Smooth muscle cell (in vitro differentiated cells): ENCODE results near the gene PPRC1. TPM values are rescaled to one million over a fixed set of nuclear protein-coding genes. Genes with fewer than 3 reads are reported as not detected.
A peak's percentile ranks its signal among the peaks of the same experiment; 100 is the strongest.

Source experiments
- DNase-seq: peaks from one replicate; lab custom pipeline; 2025; ENCODE audit not compliant: unreplicated experiment; lab: John Stamatoyannopoulos, UW
- H2AFZ ChIP-seq: fragments of 200-600 bp; sonication (generic); 2 replicates; pipeline ENCODE4 v1.6.0; 2016; ENCODE audit warnings: antibody characterized with exemption, low read depth, mild to moderate bottlenecking
- H3F3A ChIP-seq: fragments of 200-600 bp; sonication (generic); 2 replicates; pipeline ENCODE4 v1.6.0; 2017; ENCODE audit warnings: antibody characterized with exemption, low read depth
- H3K27ac ChIP-seq: fragments of 200-600 bp; sonication (generic); 2 replicates; pipeline ENCODE4 v1.5.1; 2016; ENCODE audit warnings: low read depth, mild to moderate bottlenecking
- H3K27me3 ChIP-seq: fragments of 200-600 bp; sonication (generic); 2 replicates; pipeline ENCODE4 v1.6.1; 2016; ENCODE audit warnings: low read depth, mild to moderate bottlenecking
- H3K36me3 ChIP-seq: fragments of 200-600 bp; sonication (generic); 2 replicates; pipeline ENCODE4 v1.5.1; 2016; ENCODE audit warnings: low read depth
- H3K4me1 ChIP-seq: fragments of 200-600 bp; sonication (generic); 2 replicates; pipeline ENCODE4 v1.5.1; 2016; ENCODE audit warnings: low read depth
- H3K4me2 ChIP-seq: fragments of 200-600 bp; sonication (generic); 2 replicates; pipeline ENCODE4 v1.6.0; 2016; ENCODE audit warnings: mild to moderate bottlenecking
- H3K4me3 ChIP-seq: fragments of 200-600 bp; sonication (generic); 2 replicates; pipeline ENCODE4 v1.5.1; 2016; ENCODE audit warnings: mild to moderate bottlenecking
- H3K79me2 ChIP-seq: fragments of 200-600 bp; sonication (generic); 2 replicates; pipeline ENCODE4 v1.6.0; 2016; ENCODE audit warnings: low read depth, mild to moderate bottlenecking
- H3K9ac ChIP-seq: fragments of 200-600 bp; sonication (generic); 2 replicates; pipeline ENCODE4 v1.6.0; 2016; ENCODE audit warnings: low read depth
- H3K9me3 ChIP-seq: fragments of 200-600 bp; sonication (generic); replicated peaks from 2 replicates; pipeline ENCODE4 v1.5.1; 2016; ENCODE audit warnings: low read depth
- H4K20me1 ChIP-seq: fragments of 200-600 bp; sonication (generic); 2 replicates; pipeline ENCODE4 v1.6.0; 2016; ENCODE audit warnings: low read depth
- WGBS: methylation state at CpG from one replicate; pipeline ENCODE4 v1.1.7; 2016; ENCODE audit warnings: low lambda C conversion rate; 5-methylcytosine and 5-hydroxymethylcytosine counted together
- polyA plus RNA-seq: library from polyadenylated mRNA; unstranded; fragments of >200 nt; fragmentation: Nextera tagmentation; extraction: Ambion mirVana; gene quantifications from 2 replicates; pipeline ENCODE4 v1.2.1, GENCODE V29; 2016
- total RNA-seq: library from RNA; depleted of rRNA; stranded (reverse); fragments of >200 nt; gene quantifications from 2 replicates; pipeline ENCODE4 v1.2.3, GENCODE V29; 2014
- TF ChIP-seq, protein P1 (sequence below): fragments of 200-600 bp; sonication (generic); IDR thresholded peaks from 2 replicates; pipeline ENCODE4 v1.5.1; 2017; ENCODE audit warnings: borderline replicate concordance, mild to moderate bottlenecking, antibody characterized with exemption; ENCODE audit not compliant: insufficient read depth, poor library complexity, severe bottlenecking

Gene PPRC1
- total and polyA plus RNA-seq, 2 experiments from 2014 or later: 36.0 to 38.1 TPM

DNA sequence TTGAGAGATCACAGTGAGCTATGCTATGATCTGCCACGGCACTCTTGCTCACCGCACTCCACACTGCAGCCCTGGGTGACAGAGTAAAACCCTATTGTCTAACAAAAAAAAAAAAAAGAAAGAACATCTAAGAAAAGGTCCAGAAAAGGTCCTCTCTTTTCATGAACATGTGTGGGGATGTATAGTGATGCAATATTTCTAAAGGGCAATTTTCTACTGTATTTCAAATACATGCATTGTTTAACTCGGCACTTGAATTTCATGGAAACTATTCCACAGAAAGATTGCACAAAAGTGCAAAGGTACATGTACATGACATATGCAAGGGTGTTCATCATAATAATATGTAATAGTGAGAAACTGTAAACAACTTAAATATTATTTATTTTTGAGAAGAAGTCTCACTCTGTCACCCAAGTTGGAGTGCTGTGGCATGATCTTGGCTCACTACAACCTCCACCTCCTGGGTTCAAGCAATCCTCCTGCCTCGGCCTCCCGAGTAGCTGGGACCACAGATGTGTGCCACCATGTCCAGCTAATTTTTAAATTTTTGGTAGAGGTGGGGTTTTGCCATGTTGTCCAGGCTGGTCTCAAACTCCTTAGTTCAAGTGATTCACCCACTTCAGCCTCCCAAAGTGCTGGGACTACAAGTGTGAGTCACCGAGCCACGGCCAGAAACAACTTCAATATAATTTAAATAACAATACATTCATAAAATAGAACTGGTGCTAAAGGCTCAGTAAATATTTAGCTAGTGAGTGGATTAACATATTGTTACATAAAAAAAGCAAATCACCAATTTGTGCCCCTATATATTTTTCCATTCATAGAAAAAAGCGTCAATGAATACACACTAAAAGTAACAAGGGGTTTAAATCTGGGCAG lies 1.3 kb upstream of the PPRC1 start:
- WGBS: 81% methylated on average over 8 of the region's 8 CpGs
- H3K4me1 ChIP-seq: peaks cover 24% of the 10 kb centered on the region
- H3K4me2 ChIP-seq: peak overlapping the region; percentile 82
- no peak for DNase-seq
- peaks cover 30% of the 10 kb centered on the region for H4K20me1 ChIP-seq
- no peaks in the 10 kb centered on the region for H3K9me3 ChIP-seq
- peaks cover 33% of the 10 kb centered on the region for H3K79me2 ChIP-seq
- no peak overlapping the region for H3K9ac ChIP-seq
- no peaks in the 10 kb centered on the region for H3K36me3 ChIP-seq
- TF ChIP-seq, protein P1, sequence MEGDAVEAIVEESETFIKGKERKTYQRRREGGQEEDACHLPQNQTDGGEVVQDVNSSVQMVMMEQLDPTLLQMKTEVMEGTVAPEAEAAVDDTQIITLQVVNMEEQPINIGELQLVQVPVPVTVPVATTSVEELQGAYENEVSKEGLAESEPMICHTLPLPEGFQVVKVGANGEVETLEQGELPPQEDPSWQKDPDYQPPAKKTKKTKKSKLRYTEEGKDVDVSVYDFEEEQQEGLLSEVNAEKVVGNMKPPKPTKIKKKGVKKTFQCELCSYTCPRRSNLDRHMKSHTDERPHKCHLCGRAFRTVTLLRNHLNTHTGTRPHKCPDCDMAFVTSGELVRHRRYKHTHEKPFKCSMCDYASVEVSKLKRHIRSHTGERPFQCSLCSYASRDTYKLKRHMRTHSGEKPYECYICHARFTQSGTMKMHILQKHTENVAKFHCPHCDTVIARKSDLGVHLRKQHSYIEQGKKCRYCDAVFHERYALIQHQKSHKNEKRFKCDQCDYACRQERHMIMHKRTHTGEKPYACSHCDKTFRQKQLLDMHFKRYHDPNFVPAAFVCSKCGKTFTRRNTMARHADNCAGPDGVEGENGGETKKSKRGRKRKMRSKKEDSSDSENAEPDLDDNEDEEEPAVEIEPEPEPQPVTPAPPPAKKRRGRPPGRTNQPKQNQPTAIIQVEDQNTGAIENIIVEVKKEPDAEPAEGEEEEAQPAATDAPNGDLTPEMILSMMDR: no peak
- peak overlapping the region; percentile 70 for H2AFZ ChIP-seq
- no peaks in the 10 kb centered on the region for H3K27me3 ChIP-seq
- peaks cover 13% of the 10 kb centered on the region for H3F3A ChIP-seq
- H3K4me3 ChIP-seq: no peak overlapping the region
- H3K27ac ChIP-seq: peak overlapping the region; percentile 59

DNA sequence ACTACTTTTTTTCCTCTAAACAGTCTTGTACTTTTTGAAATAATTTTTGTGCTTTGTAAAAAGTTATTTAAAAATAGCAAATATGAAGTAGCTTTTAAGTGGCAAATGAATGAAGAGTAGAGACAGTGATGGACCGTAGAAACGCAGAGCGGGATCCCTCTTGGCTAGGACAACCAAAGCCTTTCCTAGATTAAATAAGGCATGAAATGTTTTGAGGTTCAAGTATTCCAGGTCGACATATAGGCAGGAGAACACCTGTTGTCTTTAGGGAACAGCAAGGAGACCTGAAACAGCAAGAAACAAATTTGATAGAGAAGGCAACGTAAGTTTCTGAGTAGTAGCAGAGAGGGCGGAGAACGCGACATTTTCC lies 662 bp upstream of the PPRC1 start:
- H3K36me3 ChIP-seq: no peaks in the 10 kb centered on the region
- H3K9ac ChIP-seq: no peak overlapping the region
- DNase-seq: no peak
- H3K79me2 ChIP-seq: peaks cover 39% of the 10 kb centered on the region
- peaks cover 28% of the 10 kb centered on the region for H3K4me1 ChIP-seq
- 29% methylated on average over 8 of the region's 8 CpGs for WGBS
- TF ChIP-seq, protein P1: no peak
- peak overlapping the region; percentile 59 for H3K27ac ChIP-seq
- peak overlapping the region; percentile 86 for H3K4me3 ChIP-seq
- no peaks in the 10 kb centered on the region for H3K27me3 ChIP-seq
- peaks cover 36% of the 10 kb centered on the region for H4K20me1 ChIP-seq
- H2AFZ ChIP-seq: peak overlapping the region; percentile 70
- H3K4me2 ChIP-seq: peak overlapping the region; percentile 82
- no peaks in the 10 kb centered on the region for H3K9me3 ChIP-seq
- peaks cover 13% of the 10 kb centered on the region for H3F3A ChIP-seq

DNA sequence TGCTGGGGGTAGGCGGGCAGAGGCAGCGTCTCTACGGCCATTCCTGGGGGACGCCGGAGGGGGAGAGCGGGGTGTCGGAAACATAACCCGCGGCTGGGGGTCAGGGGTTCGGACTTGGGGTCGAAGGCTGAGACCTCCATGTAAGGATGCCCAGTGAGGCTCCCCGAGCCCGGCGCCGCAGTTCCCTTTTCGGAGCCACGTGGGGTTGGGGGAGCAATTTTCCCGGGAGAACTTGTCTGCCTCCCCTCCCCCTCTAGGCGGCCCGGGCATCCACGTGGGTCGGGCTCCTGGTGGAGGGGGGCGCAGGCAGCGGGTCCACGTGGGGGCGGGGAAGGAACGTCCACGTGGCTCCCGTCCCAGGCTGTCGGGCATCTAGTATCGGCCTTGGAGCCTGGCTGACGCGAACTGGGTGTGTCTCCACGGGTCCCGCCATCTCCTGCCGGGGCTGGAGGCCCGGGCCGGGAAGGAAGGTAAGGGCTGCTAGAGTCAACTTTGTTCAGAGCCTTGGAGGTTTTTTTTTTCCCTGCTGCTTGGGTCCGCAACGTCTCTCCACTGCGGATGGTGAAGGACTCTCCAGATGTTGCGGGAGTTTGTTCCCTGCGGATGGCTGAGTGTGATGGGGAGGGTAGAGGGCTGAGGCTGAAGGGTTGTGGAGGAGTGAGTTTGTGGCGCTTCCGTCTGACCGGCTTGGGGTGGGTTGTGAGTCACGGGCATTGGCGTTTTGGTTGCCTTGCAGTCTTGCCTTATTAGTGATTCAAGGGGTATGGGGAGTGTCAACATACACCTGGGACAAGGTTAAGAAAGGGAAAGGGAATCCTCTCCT lies 744 bp downstream of the PPRC1 start:
- H3F3A ChIP-seq: peaks cover 8% of the 10 kb centered on the region
- under 1% methylated on average over 42 of the region's 48 CpGs for WGBS
- peaks cover 28% of the 10 kb centered on the region for H3K4me1 ChIP-seq
- H2AFZ ChIP-seq: no peak overlapping the region
- peaks cover 50% of the 10 kb centered on the region for H4K20me1 ChIP-seq
- peak overlapping the region; percentile 82 for H3K4me2 ChIP-seq
- peak overlapping the region; percentile 94 for H3K9ac ChIP-seq
- peak; percentile 55 for DNase-seq
- H3K79me2 ChIP-seq: peaks cover 53% of the 10 kb centered on the region
- H3K9me3 ChIP-seq: no peaks in the 10 kb centered on the region
- no peaks in the 10 kb centered on the region for H3K36me3 ChIP-seq
- no peaks in the 10 kb centered on the region for H3K27me3 ChIP-seq
- peak overlapping the region; percentile 93 for H3K27ac ChIP-seq
- TF ChIP-seq, protein P1: no peak
- H3K4me3 ChIP-seq: peak overlapping the region; percentile 86
